OCI-LY3 (cell line): ENCODE results near the gene HINFP.

ENCODE experiments used
- H2AFZ ChIP-seq: fragments of 200-600, 300-600 bp; shearing (Covaris generic); 2 replicates; pipeline ENCODE4 v1.6.0; 2014; ENCODE audit warnings: antibody characterized with exemption, low read depth, low read length
- H3K27ac ChIP-seq: fragments of 200-600, 300-600 bp; sonication (generic); 2 replicates; pipeline ENCODE4 v1.5.1; 2014; ENCODE audit warnings: mild to moderate bottlenecking, low read length, moderate library complexity, mixed read lengths
- H3K27me3 ChIP-seq: fragments of 200-600, 300-600 bp; sonication (generic); 2 replicates; pipeline ENCODE4 v1.6.1; 2014; ENCODE audit warnings: low read depth, low read length, mixed read lengths
- H3K36me3 ChIP-seq: fragments of 200-600, 300-600 bp; sonication (generic); replicated peaks from 2 replicates; pipeline ENCODE3; 2014; ENCODE audit warnings: low read depth, low read length, mixed read lengths
- H3K4me1 ChIP-seq: fragments of 300-600, 200-600 bp; sonication (generic); 2 replicates; pipeline ENCODE4 v1.6.1; 2014; ENCODE audit warnings: low read length, mixed read lengths
- H3K4me2 ChIP-seq: fragments of 200-600, 300-600 bp; sonication (generic); 2 replicates; pipeline ENCODE4 v1.6.1; 2014; ENCODE audit warnings: low read length, mixed read lengths
- H3K4me3 ChIP-seq: fragments of 300-600, 200-600 bp; sonication (generic); 2 replicates; pipeline ENCODE4 v1.5.1; 2014; ENCODE audit warnings: antibody characterized with exemption, mild to moderate bottlenecking, low read length, moderate library complexity
- H3K79me2 ChIP-seq: fragments of 300-600, 200-600 bp; shearing (Covaris generic); 2 replicates; pipeline ENCODE4 v1.6.1; 2014; ENCODE audit warnings: mild to moderate bottlenecking, low read length, mixed read lengths
- H3K9ac ChIP-seq: fragments of 300-600, 200-600 bp; shearing (Covaris generic); 2 replicates; pipeline ENCODE4 v1.6.0; 2014; ENCODE audit warnings: mild to moderate bottlenecking, low read length, moderate library complexity
- H3K9me3 ChIP-seq: fragments of 200-600, 300-600 bp; shearing (Covaris generic); 2 replicates; pipeline ENCODE4 v1.6.1; 2014; ENCODE audit warnings: low read length, mixed read lengths; ENCODE audit not compliant: insufficient read depth
- H4K20me1 ChIP-seq: fragments of 200-600, 300-600 bp; sonication (generic); 2 replicates; pipeline ENCODE4 v1.6.1; 2016; ENCODE audit warnings: low read length, mixed read lengths; ENCODE audit not compliant: insufficient read depth
- CTCF ChIP-seq: fragments of 200-600, 300-600 bp; sonication (generic); IDR thresholded peaks from 2 replicates; pipeline ENCODE4 v1.5.1; 2014; ENCODE audit warnings: antibody characterized with exemption, low read length, low read depth
- EZH2phosphoT487 ChIP-seq: fragments of 200-600 bp; shearing (Covaris generic); IDR thresholded peaks from 2 replicates; pipeline ENCODE4 v1.6.1; 2018; ENCODE audit warnings: antibody characterized with exemption, mixed run types, low read depth

Gene HINFP

GRCh38 chr11:119108857-119109221, 12.5 kb upstream of the HINFP start:
- no peak overlapping the region for H2AFZ ChIP-seq
- H3K4me3 ChIP-seq = peak overlapping the region; percentile 81

GRCh38 chr11:119109843-119110242, 11.5 kb upstream of the HINFP start:
- no peak overlapping the region for H3K4me2 ChIP-seq
- H2AFZ ChIP-seq = no peak overlapping the region
- H3K27ac ChIP-seq = no peak overlapping the region
- no peaks in the 10 kb centered on the region for H3K27me3 ChIP-seq
- no peak overlapping the region for H3K4me3 ChIP-seq
- peaks cover 19% of the 10 kb centered on the region for H3K4me1 ChIP-seq
- TF ChIP-seq CTCF (no peak), EZH2phosphoT487 (no peak)
- no peaks in the 10 kb centered on the region for H4K20me1 ChIP-seq
- no peaks in the 10 kb centered on the region for H3K9me3 ChIP-seq
- peaks cover 26% of the 10 kb centered on the region; the same call in 1 of the 2 replicates for H3K79me2 ChIP-seq
- H3K9ac ChIP-seq = no peak overlapping the region
- peaks cover 9% of the 10 kb centered on the region for H3K36me3 ChIP-seq

More at GRCh38 chr11:119108857-119109221, 12.5 kb upstream of the HINFP start:
- no peak overlapping the region for H3K9ac ChIP-seq
- peaks cover 26% of the 10 kb centered on the region; the same call in 1 of the 2 replicates for H3K79me2 ChIP-seq
- H3K27me3 ChIP-seq = no peaks in the 10 kb centered on the region
- no peak overlapping the region for H3K27ac ChIP-seq
- peaks cover 6% of the 10 kb centered on the region for H3K36me3 ChIP-seq
- TF ChIP-seq EZH2phosphoT487 (no peak), CTCF (no peak)
- no peaks in the 10 kb centered on the region for H3K9me3 ChIP-seq
- peak overlapping the region; percentile 81 for H3K4me2 ChIP-seq
- H4K20me1 ChIP-seq = no peaks in the 10 kb centered on the region
- peaks cover 19% of the 10 kb centered on the region for H3K4me1 ChIP-seq

GRCh38 chr11:119110439-119110838, 10.9 kb upstream of the HINFP start:
- H3K79me2 ChIP-seq = peaks cover 26% of the 10 kb centered on the region; the same call in 1 of the 2 replicates
- H3K27me3 ChIP-seq = no peaks in the 10 kb centered on the region
- no peaks in the 10 kb centered on the region for H3K9me3 ChIP-seq
- no peaks in the 10 kb centered on the region for H4K20me1 ChIP-seq
- H3K4me2 ChIP-seq = no peak overlapping the region
- no peak overlapping the region for H2AFZ ChIP-seq
- no peak overlapping the region for H3K27ac ChIP-seq
- no peak overlapping the region for H3K4me3 ChIP-seq
- H3K36me3 ChIP-seq = peaks cover 9% of the 10 kb centered on the region
- no peak overlapping the region for H3K9ac ChIP-seq
- H3K4me1 ChIP-seq = peaks cover 19% of the 10 kb centered on the region
- TF ChIP-seq EZH2phosphoT487 (no peak), CTCF (no peak)

GRCh38 chr11:119111361-119111925, 9.9 kb upstream of the HINFP start:
- Histone ChIP-seq H3K27ac (no peak overlapping the region), H3K4me2 (no peak overlapping the region), H3K36me3 (peaks cover 9% of the 10 kb centered on the region), H2AFZ (no peak overlapping the region), H3K4me3 (no peak overlapping the region), H4K20me1 (no peaks in the 10 kb centered on the region), H3K79me2 (peaks cover 26% of the 10 kb centered on the region; the same call in 1 of the 2 replicates), H3K4me1 (peaks cover 14% of the 10 kb centered on the region), H3K27me3 (no peaks in the 10 kb centered on the region), H3K9me3 (no peaks in the 10 kb centered on the region), H3K9ac (no peak overlapping the region)
- TF ChIP-seq EZH2phosphoT487 (no peak), CTCF (no peak)
